Measurements from ENCODE around the gene RETN.

- no peak for TF ChIP-seq EZH2 (IDR thresholded peaks at IDR 0.05; ENCODE audit: insufficient read depth, poor library complexity, severe bottlenecking)
- no peak for TF ChIP-seq EZH2phosphoT487 (IDR thresholded peaks at IDR 0.05; ENCODE audit: insufficient read depth, low read depth)
Measured at GRCh38 chr19:7674010-7675005, 5.5 kb downstream of the RETN start.
